NCI-H82 treated with DMSO at 0.1 percent for 48 hours (cell line): ENCODE results near the gene ZNF407.

Experiments used
- DNase-seq: peaks from one replicate; lab custom pipeline; 2025; ENCODE audit not compliant: unreplicated experiment; lab: John Stamatoyannopoulos, UW

Gene ZNF407

DNA sequence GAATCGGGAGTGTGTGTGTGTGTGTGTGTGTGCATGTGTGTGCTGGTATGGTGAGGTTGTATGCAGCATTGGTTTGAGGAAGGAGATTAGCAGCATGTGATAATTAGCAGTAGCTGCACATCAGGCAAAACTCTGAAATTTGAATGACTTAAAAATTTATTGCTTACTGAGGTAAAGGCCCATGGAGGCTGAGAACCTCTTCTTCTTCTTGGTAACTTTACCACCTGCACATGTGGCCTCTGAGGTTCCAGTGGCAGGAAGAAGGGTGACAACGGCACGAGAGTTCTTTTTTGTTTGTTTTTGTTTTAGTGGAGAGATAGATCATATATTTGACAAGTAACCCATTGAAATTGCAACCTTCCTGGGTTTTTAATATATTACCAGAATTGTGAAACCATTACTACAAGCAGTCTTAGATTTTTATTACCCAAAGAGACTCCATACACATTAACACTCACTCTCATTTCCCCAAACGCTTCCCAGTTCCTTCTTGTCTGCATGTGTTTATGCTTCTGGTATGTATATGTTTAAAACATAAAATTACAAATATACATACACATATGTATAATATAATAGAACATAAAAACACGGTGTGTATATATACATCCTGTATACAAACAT, 319.2 kb downstream of the ZNF407 start:
- no peak for DNase-seq

DNA sequence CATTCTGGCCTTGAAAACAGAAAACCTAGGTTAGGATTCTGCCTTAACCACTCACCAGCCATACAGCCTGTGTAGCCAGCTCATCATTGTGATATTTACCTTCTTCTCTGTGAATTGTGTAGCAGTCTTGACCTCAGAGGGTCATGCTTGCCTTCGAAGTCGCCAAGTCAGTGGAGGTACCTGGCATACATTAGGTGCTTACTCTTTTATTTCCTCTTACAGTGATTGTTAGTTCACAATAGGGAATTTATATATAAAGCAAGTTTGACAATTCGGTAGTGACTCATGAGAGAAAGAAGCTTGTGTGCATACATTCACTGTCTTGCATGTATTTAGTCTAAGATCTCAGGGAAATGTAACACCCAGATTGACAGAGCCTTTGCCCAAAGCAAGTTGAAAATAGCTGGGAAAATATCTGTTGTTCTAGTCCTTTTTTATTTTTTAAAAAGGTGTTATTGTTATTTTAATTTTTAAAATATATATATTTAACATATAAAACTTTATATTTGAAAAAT, 320.7 kb downstream of the ZNF407 start:
- DNase-seq = no peak

DNA sequence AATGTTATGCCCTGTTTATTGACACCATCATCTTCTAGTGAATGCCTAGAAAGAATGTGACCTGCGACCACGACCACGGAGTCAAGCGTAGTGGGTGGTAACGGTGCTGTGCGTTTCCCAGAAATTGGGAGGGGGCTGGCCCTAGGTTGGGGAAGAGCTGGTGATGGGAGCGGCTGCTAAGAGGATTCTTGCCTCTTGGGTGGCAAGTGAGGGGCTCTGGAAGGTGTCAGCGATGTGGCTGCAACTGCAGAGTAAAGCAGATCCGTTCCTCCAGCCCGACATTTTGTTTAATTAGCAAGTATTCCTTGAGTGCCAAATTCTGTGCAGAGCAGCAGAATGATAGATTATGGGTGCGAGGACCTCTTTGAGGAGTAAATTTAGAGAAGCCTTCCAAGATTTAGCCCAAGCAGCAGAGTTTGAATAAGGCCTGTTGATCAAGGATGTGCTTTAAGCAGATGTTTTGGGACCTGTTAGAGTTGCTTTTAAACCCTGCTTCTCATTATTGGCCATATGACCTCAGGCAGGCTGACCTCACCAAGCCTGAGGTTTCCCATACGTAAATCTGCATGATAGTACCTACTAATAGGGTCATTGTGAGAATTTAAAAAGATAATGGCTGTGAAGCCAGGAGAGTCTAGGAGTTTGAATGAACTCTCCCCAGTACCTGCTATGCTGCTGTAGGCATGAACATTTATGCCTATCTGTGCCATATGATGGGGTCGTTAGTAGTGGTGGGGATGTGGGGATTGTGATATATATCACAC, 323.6 kb downstream of the ZNF407 start:
- no peak for DNase-seq

DNA sequence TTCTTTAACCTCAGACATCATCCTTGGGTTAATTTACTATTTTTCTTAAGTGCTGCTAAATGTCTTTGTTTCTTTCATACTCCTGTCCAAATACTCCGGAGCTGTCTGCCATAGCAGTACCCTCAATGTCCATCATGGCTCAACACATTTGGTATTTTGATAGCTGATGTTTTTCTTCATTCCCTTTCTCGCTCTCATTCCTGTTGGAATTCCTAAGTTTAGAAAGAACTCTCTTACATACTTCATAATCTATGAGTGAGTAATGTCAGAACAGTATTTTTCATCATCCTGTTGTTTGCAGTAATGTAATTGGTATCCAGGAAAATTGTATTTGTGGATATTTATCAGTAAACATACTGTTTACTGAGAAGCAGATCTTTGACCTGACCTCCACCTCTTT, 328.4 kb downstream of the ZNF407 start:
- DNase-seq = no peak

DNA sequence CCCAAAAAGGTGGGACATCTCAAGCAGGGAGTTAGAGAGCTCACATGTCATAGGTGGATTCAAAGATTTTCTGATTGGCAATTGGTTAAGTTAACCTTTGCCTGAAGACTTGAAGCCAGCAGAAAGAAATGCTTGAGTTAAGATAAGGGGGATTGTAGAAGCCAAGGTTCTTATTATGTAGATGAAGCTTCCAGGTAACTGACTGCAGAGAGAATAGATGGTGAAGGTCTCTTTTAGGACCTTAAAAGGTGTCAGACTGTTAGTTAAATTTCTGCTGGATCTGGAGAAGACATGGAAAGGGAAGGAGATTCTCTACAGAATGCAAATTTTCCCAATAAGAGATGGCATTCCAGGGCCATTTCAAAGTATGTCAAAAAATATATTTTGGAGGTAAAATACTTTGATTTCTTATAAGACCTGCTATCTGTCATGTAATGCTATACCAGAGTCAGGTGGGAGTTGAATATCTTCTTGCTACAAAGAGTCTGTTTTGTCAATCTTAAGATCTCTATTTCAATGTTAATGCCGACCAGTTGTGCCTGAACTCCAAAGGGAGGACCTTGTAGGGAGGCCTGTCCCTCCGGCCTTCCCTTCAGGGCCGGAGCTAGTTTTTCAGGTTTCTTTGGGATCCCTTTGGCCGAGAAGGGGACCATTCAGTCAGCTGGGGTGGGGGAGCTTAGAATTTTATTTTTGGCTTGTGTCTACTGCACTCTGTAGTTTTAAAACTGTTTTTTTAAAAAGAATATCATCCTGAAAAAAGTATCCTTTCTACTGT, 330.7 kb downstream of the ZNF407 start:
- DNase-seq = no peak

DNA sequence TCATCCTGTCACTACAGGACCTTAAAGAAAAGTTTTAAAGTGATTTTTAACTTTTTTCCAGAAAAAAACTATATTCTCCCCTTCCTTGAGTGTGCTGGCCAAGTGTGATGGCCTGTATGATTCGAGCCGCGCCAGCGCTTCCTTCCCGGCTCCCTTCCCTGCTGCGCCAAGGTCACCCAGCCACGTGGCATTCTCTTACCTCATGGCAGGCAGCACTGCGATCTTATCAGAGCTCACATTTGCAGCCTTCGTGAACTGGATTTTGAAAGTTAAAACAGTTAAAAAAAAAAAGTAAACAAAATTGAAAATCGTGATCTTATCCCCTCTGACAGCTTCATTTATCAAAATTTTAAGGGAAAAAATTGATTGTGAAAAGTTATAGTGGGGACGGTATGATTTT, 331.4 kb downstream of the ZNF407 start:
- no peak for DNase-seq

DNA sequence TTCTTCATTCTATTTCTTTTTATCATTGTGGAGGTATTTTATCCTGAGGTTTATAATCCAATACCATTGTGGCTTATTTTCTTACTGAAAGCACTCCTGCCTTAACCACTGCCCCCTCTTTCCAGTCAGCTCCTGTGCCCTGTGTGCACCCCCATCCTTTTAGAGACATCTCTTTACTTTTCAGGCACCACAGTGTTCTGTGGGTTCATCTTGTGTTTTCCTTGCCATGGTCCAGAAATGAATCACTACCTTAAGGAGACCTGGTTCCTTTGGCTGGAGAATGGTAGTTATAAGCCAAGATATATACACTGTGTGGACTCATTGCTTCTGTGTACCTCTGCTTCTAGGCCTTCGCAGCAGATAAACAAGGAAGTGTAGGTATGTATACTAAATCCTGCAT, 332.9 kb downstream of the ZNF407 start:
- DNase-seq = no peak

DNA sequence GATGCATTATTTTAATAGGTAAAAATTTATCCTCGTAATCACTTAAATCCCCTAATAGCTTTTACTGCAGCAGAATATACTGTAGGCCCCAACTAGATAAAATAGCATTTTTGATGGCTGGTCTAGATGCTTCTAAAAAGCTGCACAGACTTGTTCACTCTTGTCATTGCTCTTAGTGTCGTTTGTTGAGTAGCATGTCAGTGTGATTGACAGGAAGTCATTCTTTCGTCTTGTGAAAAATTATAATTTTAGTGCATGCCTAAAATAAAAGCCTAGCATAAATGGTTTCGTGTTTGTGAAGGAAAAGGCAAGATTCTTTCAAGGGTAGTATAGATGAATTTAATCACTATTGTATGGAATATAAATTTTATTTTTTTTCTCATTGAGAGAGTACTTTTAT, 336.3 kb downstream of the ZNF407 start:
- no peak for DNase-seq

DNA sequence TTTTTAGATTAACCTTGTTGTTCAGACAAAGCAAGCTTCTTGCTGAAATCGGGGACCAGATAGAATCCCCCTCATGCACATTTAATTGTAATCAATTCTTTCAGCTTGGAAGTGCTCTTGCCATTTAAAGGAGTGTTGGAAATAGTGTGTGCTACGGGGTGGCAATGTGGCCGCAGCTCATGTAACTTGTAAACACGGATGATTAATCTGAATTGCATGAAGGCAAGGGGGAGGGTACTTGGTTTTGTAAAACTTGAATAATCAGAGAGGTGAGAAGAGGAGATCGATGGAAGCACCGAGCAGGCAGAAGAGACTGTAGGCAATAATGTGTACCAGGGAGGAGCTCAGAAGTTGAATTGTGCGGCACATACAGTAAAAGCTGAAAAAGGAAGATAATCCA, 337.8 kb downstream of the ZNF407 start:
- no peak for DNase-seq

DNA sequence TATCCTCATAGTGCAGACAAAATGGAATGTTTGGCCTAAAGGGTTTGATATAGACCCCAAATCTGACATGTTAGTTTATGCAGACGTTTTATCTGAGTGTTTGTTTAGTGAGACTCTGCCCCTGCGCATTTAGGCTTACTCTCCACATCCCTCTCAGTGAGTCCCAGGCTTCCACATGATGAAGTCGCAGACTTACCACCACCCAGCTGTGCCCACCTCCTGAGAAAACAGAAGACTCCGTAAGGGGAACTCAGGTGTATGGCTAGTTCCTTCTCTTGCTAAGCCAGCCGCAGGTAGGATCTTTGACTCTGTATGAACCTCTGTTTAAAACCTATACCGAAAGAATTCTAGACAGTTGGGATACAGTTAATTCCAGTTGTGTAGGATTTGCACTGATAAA, 338.7 kb downstream of the ZNF407 start:
- no peak for DNase-seq

DNA sequence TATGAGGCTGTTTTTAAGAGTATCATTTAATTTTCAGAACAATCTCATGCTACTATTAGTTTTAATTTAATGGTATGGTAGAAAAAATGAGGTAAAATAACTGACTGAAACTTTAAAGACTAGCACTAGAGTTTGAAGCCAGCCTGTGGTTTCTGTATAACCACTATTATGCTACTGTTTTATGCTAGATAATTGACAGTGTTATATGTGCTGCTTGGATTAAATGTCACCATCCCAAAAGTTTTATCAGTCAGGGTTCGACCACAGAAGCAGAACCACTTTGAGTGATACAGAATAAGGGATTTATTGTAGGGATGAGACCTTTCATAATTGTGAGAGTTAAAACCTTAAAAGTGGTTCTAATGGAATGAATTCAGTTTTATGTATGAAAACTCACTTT, 339.6 kb downstream of the ZNF407 start:
- no peak for DNase-seq

DNA sequence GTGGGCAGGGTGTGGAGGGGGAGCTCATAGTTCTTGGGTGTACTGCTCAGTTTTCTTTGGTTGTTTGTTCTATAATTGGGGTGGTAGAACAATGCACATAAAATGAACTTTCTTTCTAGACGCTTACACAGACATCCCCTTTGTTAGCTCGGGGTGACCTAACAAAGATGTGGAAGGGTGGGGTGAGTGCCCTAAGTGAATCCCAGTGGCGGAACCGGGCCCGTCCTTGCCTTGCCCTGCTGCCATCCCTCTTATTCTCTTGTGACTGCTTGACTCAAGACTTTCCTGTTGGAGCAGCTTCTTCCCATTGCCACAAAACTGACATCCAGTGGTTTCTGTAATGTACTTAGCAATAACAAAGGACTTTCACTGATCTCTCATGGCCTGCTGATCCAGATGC, 343.2 kb downstream of the ZNF407 start:
- DNase-seq = no peak

DNA sequence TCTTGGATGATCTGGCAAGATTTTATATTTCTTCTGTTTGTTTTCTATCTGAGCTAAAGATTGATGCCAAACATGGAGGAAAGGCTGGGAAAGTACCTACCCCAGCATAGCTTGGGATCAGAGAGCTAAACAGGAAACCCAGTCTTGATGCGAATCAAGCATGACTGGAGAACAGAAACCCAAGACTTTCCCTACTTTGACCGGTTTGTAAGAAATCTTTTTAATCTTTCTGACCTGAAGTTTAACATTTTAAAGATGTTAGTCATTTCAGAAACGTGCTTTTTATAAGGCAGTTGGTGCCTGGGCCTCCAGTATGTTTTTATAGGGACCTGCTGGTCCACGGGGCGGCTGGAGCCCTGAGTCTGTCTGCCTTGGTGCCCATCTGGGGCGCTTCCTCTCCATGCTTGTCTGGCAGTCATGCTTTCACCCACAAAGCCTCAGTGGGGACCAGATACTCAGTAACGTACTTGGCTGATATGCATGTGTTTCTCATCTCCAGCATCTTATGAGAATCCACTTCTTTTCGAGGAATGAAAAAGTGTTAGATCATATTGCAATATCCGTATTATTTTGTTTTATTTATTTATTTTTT, 344.7 kb downstream of the ZNF407 start:
- DNase-seq = no peak

DNA sequence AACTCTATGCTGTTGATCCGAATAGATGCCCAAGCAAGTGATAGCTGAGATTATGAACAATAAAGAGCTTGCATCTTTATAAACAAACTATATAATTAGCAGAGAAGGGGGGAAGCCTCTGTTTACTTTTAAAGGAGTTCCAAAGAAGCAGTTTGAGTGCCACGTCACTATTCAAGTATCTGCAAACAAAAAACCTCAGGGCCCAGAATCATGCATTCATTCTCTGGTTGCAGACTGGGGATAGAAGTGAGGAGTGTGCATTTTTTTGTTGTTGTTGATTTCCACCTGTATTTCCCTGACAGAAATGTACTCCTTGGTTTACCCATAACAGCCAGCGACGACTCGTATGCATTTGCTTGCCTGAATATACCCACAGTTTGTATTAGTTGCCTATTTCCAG, 347.0 kb downstream of the ZNF407 start:
- no peak for DNase-seq

DNA sequence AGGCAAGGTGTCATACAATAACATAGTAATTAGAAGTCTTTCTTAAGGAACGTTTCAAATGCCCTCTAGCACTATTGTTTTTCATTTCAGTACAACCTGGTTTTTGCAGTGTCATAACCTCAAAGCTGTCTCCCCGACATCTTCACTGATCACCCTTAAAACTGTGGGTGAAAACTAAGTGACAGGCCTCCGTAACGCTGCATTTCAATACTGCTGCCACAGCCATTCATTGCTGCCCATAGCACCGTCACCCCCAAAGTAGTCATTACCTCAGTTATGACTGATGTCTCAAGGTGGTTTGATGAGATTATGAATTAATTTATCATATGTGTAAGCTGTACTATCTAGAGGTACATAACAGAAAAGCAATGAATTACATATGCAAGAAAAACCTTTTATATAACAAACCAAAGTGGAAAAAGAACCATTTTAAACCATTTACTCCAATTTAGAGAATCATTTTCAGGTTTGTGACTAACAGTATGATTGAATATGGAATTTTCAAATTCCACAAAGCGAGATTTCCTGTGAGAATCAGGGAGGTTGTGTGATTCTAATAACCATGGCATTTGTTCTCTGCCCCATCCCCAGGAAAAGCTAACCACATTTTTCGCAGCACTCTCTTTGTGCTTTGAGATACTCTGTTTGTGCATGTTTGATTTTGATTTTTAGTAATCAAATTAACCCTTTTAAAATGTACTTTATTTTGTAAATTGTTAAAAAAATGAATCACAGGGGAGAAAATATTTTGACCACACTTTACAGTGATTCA, 348.3 kb downstream of the ZNF407 start:
- DNase-seq = no peak

DNA sequence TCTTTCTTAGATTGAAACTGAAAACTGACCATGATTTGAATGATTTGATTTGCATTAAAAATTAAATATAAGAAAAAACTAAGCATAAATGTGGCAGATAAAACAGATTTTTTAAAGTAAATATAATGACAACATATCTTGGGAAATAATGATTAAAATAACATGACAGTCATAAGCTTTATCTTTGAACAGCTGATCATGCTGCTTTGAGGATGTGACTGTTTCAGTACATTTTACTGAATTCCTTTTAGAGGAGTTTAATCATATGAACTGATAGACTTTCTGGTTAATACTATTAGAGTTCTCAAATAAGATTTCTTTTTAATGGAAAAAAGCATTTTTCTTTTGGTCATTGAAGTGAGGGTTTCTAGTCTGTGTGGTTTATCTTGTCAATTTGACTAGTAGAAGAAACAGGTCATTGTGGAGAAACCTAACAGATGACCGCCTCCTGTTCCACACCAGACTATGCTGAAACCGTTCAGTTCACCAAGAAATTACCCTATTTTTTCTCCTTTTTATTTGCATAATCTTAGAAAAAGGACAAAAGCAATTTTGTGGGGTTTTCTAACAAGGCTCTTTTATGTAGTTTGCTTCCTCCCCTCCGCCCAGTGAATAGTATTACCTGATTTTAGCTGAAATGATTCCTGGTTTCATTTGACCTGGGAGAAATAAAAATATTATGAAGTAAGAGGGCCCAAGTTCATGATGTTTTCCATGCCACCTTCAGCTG, 349.1 kb downstream of the ZNF407 start:
- DNase-seq = no peak

DNA sequence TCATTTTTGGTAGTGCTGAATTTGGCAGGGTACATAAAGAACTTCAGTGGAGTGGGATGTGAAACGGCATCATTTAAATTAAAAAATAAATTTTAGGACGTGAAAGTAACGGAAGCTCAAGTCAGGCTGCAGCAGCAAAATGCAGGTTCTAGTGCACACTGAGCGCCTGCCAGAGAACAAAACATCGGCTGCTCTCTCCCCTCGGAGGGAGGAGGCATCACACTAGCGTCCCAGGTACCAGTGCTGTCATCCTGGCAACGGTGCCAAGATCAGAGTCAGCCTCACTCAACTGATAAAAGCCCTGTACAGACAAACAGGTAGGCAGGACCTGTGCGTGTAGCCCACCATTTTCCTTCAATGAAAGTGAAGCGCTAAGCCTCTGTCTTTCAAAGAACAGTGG, 349.7 kb downstream of the ZNF407 start:
- no peak for DNase-seq

DNA sequence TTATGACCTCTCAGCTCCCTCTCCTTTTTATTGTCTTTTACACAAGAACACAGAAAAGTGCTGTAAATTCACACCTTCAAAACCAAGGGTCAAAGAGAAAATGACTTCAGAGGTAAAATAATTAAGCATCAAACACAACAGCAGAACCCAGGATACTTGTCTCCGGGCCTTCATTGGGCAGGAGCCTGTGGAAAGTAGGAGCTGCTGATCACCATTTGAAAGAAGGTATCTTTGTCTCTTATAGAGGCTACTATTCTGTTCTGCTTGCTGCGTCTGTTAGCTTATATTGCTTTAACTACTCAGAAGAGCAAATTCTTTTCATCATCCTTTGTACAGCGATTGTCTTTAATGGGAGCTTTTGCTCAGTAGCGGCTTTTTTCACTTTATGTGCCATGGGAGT, 350.2 kb downstream of the ZNF407 start:
- no peak for DNase-seq

DNA sequence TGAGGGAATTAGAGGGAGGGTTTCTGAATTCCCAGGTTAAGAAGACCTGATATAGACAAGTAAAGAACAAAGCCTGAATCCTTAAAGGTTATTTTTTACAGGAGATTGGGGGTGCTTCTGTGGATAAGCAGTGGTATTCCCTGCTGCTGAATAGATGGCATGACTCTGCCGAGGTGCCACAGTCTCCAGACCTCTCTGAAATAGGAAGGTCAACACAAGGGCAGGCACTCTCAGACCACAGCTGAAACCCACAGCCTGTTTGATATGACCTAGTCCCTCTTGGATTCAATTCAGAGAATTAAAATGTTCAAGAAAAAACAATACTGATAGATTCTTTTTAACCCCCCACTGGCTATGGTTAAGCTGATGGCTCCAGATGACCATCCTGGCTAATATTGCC, 351.9 kb downstream of the ZNF407 start:
- DNase-seq = no peak

DNA sequence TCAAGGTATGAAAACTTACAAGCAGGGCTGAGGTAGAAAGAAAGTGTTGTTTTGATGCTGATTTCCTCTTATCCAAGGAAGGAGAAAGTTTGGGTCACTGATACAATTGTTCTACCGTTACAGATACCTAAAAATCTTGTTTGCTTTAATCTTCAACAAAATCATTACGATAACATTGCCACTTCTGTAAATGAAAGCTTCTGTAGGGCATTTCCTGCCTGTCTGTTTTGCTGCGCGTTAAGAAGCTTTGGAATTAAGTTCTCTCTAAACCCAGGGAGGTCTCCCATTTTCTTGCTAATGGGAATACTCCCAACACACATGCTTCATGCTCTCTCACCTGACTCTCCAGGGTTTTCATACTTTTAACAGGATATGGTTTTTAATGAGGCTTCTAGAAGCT, 352.8 kb downstream of the ZNF407 start:
- DNase-seq = no peak
